NK-92 (cell line): ENCODE data around the gene CDH5.

ENCODE experiments used
- DNase-seq: peaks from one replicate; lab custom pipeline; 2025; ENCODE audit not compliant: unreplicated experiment; lab: John Stamatoyannopoulos, UW

The CDH5 gene

DNA sequence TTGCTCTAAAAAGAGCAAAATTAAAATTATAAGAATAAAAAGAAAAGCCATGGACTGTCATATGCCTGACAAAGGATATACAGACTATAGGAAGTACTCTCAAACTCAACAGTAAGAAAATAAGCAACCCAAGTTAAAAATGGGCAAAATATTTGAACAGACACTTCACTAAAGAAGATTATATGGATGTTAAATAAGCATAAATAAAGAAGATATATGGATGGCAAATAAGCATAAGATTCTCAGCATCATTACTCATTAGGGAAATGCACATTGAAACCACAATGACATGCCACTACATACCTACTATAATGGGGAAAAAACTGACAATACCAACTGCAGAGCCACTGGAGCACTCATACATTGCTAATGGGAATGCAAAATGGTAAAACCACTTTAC, 45.7 kb downstream of the CDH5 start:
- no peak for DNase-seq

GRCh38 chr16:66414891-66415290, 48.4 kb downstream of the CDH5 start:
- DNase-seq = no peak

DNA sequence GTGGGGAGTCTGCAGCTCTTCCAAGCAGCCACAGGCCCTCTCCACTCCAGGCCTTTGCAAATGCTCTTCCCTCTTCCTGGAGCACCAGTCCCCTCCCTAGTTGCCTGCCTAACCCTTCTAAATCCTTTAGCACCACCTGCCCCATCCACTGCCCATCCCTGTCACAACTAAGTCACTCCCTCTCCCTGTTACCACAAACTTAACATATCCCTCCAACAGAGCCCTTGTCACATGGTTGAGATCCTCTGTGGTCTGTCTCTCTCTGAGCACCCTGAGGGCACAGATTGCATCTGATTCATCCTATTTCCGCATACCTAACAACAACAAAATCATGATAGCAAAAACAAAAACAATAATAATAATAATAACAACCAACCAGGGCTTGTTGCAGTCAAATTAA, 49.6 kb downstream of the CDH5 start:
- no peak for DNase-seq

DNA sequence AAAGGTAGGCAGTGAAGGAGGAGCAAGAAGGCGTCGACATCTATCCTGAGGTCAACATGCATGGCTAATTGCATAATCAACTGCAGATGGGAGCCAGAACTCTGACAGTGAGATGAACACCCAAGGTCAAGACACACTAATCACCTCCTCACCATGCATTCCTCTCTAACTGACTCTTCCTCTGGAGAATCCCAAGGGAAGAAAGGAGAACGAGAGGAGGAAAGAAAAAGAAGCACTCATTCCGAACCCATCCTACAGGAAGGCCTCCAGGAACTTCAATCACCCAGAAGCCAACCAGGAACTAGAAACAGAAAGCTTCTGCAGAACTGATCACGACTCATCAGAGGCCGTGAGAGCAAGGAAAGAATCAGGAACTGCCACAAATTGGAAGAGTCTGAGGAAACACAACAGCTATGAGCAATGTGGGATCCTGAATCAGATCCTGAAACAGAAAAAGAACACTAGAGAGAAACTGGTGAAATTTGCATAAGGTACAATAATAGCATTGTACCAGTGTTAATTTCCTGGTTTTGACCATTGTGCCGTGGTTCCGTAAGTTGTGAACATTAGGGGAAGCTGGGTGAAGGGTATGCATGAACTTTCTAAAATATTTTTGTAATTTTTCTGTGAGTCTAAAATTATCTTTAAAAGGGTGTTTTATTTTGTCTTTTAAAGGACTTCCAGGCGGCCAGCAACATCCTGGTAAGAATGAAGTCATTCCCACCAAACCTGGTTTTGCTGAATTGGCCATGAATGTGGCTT, 50.6 kb downstream of the CDH5 start:
- no peak for DNase-seq

- no peak for DNase-seq
These were observed 51.9 kb downstream of the CDH5 start for GRCh38 chr16:66418165-66418962.

- DNase-seq = no peak
These were observed 53.0 kb downstream of the CDH5 start for GRCh38 chr16:66419527-66419926.

DNA sequence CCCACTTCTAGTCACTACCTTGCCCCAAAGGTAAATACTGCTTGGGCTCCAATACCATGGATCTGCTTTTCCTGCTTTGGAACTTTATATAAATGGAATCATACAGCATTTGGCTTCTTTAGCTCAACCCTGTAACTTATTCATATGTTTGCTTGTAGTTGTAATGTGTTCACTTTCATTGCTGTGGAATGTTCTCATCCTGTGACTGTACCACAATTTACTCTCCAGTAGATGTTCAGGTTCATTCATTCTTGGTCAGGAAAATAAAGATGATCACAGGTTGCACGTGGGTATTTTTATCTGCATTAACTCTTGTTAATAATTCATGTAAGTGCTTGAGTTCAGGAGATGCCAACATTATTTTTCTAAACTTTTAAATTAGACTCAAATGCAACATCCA, 53.9 kb downstream of the CDH5 start:
- no peak for DNase-seq

- no peak for DNase-seq
These were observed 55.4 kb downstream of the CDH5 start for GRCh38 chr16:66421891-66422290.

GRCh38 chr16:66422366-66422765, 55.9 kb downstream of the CDH5 start:
- no peak for DNase-seq

DNA sequence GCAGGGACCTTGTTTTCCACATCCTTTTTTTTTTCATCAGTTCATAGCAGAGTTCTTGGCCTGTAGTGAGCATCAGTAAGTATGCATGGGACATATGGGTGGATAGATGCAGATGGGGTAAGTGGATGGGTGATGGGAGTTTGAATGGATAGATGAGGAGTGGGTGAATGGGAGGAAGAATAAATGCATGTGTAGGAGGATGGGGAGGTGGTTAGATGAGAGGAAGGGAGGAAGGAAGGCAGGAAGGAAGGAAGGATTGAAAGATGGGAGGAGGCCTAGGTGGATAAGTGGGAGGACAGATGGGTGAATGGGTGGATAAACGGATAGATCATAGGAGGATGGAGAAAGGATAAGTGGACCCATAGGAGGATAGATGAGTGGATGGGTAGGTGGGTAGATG, 56.7 kb downstream of the CDH5 start:
- DNase-seq = no peak

- no peak for DNase-seq
These were observed 59.2 kb downstream of the CDH5 start for GRCh38 chr16:66425651-66426050.

DNA sequence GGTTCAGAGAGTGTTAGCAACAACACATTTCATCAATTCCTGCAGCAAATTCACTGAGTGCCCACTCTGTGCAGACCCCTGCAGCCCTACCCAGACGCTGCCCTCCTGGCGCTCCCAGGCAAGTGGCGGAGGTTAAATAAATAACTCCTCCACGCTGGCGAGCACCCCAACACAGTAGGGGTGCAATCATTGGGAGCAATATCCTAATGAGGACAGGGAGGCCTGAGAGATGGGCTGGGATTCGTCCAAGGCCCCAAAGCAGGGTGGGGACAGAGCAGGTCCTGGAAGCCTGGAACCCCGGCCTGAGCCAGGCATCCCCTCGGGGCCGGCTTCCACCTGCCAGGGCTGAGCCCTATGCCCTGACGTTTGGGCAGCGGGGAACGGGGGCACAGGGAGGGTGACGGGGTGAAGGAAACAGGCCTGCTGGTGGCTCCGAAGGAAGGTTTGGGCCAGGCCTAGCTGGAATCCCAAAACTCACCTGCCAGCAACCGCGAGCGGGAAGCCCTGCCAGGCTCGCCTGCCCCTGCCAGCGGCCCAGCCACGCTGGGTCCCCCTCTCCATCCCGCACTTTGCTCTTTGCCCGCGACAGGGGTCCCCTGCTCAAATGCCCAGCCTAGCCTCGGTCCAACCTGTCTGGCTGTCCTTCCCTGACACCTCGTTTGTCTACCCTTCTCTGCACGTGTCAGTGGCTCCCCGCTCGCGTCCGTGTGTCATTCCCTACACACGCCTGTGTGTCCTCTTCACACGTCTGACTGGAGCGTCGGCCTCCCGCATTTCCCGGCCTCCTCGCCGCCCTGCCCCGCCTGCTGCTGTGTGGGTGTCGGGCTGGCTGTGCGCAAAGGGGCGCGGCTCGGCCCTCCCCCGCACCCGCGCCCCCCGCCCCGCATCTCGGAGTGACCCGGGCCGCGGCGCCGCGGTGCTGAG, 59.9 kb downstream of the CDH5 start:
- DNase-seq = no peak

GRCh38 chr16:66427036-66427860, 60.8 kb downstream of the CDH5 start, which contains the start of gene BEAN1:
Gene BEAN1, plus strand, starts transcription at chr16:66427295. Its CDS starts 10,382 bp downstream, at chr16:66437677.
- DNase-seq = no peak

DNA sequence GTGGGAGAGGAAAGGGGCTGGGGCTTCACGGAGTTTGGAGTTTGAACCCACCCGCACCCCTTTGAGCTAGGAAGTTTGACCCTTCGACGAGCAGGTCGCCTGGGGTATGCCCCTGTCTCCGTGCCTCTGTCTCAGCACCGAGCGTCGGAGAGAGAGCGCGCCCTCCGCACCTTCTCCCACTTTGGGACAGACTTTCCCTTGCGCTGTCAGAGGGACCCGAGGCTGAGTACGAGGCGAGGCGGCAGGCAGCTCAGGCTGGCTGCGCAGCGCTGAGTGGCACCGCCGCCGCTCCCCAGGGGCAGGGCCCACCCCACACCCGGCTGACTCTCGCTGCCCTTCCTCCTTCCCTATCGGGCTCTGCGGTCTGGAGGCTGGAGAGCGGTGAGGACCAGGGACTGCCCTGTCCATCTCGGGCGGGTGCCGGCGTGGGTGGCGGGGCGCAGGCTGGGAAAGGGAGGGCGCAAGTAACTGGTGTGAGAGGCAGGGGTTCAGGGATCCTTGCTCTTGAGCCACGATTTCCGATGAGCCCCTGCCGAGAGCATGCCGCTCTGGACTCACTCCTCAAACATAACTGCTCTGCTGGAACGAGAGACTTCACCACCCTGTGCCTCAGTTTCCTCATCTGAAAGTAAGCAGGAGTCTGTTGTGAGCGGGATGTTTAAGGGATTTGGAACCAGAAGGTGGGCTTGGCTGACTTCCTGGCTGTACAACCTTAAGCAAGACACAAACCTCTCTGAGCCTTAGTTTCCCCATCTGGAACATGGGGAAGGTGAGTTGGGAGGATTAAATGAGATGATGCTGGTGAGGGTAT, 61.6 kb downstream of the CDH5 start:
- DNase-seq = no peak

DNA sequence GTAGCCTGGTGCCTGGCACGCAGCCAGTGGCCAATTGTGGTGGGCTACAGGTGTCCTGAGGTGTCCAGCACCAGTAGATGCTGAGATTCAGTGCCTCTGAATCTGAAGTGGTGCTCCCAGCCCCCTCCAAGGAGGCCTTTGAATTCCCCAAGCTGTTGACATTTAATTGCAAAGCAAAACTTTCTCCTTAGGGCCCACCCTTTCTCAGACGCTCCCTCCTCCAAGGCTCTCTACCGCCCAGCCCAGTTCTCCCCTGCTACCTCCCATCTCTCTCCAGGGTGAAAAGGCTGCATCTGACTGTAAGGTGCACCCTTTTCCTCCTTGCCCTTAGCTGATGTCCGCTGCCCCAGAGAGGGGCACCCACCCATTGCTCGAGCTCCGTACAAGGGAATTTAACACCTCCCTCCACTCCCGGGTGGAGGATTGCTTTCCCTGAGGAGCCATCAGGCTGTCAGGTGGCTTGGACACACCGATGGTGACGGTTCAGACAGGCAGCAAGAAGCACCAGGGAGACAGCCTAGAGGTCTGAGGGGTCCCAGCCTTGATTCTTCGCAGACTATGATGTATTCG, 62.3 kb downstream of the CDH5 start:
- no peak for DNase-seq

- no peak for DNase-seq
These were observed 62.9 kb downstream of the CDH5 start for GRCh38 chr16:66429290-66429962.

- DNase-seq = no peak
These were observed 63.7 kb downstream of the CDH5 start for GRCh38 chr16:66430214-66430613.

DNA sequence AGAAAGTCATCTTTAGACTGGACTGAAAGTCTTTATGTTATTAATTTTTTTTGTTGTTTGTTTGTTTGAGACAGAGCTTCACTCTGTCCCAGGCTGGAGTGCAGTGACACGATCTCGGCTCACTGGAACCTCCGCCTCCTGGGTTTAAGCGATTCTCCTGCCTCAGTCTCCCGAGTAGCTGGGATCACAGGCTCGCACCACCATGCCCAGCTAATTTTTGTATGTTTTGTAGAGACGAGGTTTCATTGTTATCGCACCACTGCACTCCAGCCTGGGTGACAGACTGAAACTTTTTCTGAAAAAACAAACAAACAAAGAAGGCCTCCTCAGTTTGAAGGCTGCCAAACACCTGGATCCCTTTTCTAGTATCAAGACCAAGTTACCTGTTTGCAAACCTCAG, 65.3 kb downstream of the CDH5 start:
- no peak for DNase-seq

- DNase-seq = no peak
These were observed 65.9 kb downstream of the CDH5 start for GRCh38 chr16:66432429-66432828.
